ENCODE measurements around the gene ARRDC1.

ARRDC1 gene

GRCh38 chr9:137613259-137613658, 7.8 kb downstream of the ARRDC1 start:
- peaks cover 16% of the 10 kb centered on the region for H3K36me3 ChIP-seq
- H3K4me1 ChIP-seq = no peaks in the 10 kb centered on the region; the same call in 1 of the 2 replicates

GRCh38 chr9:137613738-137614523, 8.4 kb downstream of the ARRDC1 start:
- TF ChIP-seq CTCF (IDR thresholded peaks at IDR 0.05; ENCODE audit: low read depth, low read length) = no peak
- Histone ChIP-seq H3K4me3 (ENCODE audit: low read depth, low read length) (no peak overlapping the region), H3K4me1 (no peaks in the 10 kb centered on the region; the same call in 1 of the 2 replicates), H3K36me3 (peaks cover 18% of the 10 kb centered on the region), H3K27me3 (no peaks in the 10 kb centered on the region), H3K9me3 (no peaks in the 10 kb centered on the region)
- DNase-seq = no peak

More at GRCh38 chr9:137613259-137613658, 7.8 kb downstream of the ARRDC1 start:
- H3K4me3 ChIP-seq (ENCODE audit: low read depth, low read length) = no peak overlapping the region
- no peak for DNase-seq
- no peaks in the 10 kb centered on the region for H3K27me3 ChIP-seq
- no peaks in the 10 kb centered on the region for H3K9me3 ChIP-seq
- no peak for TF ChIP-seq CTCF (IDR thresholded peaks at IDR 0.05; ENCODE audit: low read depth, low read length)

GRCh38 chr9:137614631-137615386, 9.3 kb downstream of the ARRDC1 start:
- Histone ChIP-seq H3K4me3 (ENCODE audit: low read depth, low read length) (no peak overlapping the region), H3K36me3 (peaks cover 18% of the 10 kb centered on the region), H3K4me1 (no peaks in the 10 kb centered on the region; the same call in 1 of the 2 replicates), H3K27me3 (no peaks in the 10 kb centered on the region), H3K9me3 (no peaks in the 10 kb centered on the region)
- DNase-seq = no peak
- no peak for TF ChIP-seq CTCF (IDR thresholded peaks at IDR 0.05; ENCODE audit: low read depth, low read length)

- no peak for TF ChIP-seq CTCF (IDR thresholded peaks at IDR 0.05; ENCODE audit: low read depth, low read length)
- H3K4me1 ChIP-seq = no peaks in the 10 kb centered on the region; the same call in 1 of the 2 replicates
- H3K9me3 ChIP-seq = no peaks in the 10 kb centered on the region
- H3K36me3 ChIP-seq = peaks cover 18% of the 10 kb centered on the region
- DNase-seq = no peak
- no peak overlapping the region for H3K4me3 ChIP-seq (ENCODE audit: low read depth, low read length)
- no peaks in the 10 kb centered on the region for H3K27me3 ChIP-seq
Observed at GRCh38 chr9:137615387-137615871, 9.9 kb downstream of the ARRDC1 start.

- TF ChIP-seq CTCF (IDR thresholded peaks at IDR 0.05; ENCODE audit: low read depth, low read length) = no peak
- peaks cover 28% of the 10 kb centered on the region for H3K36me3 ChIP-seq
- H3K4me1 ChIP-seq = no peaks in the 10 kb centered on the region; the same call in 1 of the 2 replicates
Observed at GRCh38 chr9:137618105-137619067, 12.9 kb downstream of the ARRDC1 start, which contains the start of gene EHMT1. EHMT1 (plus strand) TSS chr9:137619005; CDS start chr9:137619029, 24 bp downstream.

More at GRCh38 chr9:137618105-137619067, 12.9 kb downstream of the ARRDC1 start, which contains the start of gene EHMT1:
- Histone ChIP-seq H3K27me3 (no peaks in the 10 kb centered on the region), H3K4me3 (ENCODE audit: low read depth, low read length) (peak within 1 kb of the TSS; percentile 98), H3K9me3 (no peaks in the 10 kb centered on the region)
- peak; percentile 90 for DNase-seq
